HG03460 (cell line): ENCODE measurements around the gene PARD3.
"Not testable (repeated sequence)": the region's sequence is repeated elsewhere in the genome, so short reads cannot be mapped to it uniquely, and the experiment has no call there.

Experiments used
- ATAC-seq: cut with Tn5 transposase; IDR thresholded peaks from one replicate; pipeline ENCODE4 v1.9.1; 2021; ENCODE audit not compliant: unreplicated experiment

Gene PARD3

DNA sequence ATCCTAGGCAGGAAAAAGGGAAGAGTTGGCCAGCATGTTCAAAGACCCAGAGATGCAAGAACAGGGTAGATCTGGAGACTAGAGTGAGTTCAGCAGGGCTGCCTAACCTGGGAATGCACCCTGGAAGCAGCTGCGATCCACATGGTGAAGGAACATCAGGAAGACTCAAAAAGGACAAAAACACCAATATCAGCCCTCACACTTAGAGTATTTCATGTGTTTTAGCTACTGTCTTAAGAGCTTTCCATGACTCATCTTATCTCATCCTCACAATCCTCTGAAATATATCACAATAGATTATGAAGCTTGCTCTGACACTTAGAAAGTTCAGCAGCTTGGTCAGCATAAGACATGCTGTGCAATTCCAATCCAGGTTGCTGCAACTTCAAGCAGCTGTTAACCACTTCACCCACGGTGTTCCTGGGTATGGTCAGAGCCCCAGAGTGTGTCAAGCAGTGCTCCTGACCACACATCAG lies 380.9 kb downstream of the PARD3 start:
- ATAC-seq, result no peak

DNA sequence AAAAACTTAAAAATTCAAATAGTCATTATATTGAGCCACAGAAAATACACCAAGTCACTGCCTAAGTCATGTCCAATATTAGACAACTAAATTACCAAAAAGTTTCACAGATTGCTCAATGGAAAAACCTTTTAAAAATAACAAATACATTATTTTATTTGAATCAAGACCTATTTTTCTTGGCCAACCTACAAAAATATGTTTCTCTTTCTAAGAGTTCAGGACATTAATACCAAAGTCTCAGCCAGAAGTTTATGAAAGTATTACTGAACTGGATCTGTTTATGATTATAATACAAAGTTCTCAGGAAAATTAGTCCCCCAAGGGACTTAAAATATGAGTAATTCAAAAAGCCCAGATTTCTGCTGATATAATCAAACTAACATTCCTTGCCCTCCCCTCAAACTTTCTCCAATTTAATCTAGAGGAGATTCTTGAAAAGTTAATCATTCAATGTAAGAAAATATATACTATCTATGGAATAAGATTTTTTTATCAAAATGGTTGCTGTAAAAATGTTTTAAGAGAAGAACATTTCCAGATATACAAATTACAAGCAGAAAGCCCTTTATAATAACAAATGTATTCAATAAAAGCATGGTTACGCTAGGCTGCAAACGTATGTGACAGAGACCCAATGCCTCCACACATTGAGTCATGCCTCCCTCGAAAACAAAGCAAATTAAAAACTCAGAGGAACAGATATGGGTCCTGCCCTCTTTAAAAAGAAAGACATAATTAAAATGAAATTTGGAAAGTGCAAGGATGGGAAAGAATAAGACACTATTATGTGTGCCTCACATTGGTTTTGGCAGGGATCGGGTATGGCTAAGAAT lies 381.6 kb downstream of the PARD3 start:
- ATAC-seq, result no peak

DNA sequence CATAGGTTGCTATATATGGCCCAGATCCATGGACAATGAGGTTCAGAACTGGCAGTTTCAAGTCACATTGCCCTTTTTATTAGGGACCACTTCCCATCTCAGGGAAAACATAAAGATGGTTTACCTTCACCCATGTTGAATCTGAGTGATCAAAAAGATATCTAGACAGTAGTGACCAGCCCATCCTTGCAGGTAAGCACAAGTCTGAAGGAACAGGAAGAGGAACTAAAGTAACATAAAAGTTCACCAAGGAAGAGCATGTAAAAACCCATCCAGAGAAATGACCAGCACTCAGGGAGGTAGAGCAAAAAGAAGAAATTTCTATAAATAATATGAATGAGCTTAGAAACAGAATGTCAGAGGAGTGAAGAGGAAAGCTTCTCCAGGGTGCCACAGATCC lies 382.5 kb downstream of the PARD3 start:
- no peak for ATAC-seq

DNA sequence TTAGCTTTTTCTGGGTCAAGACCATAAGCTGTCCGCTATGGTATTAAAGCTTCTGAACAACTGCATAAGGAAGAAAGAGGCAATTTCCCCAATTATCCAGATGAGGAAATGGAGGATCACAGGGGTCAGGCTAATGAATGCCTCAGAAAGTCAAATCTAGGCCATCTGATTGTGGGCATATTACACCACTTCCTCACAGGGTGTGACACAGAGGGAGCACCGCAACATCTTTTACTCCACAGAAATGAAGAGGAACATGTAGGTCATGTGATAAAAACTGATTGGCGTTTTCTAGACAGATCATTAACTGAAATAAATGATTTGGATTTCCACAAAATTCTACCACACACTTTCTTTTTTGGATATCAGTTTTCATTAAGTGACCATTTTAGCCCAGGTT lies 384.4 kb downstream of the PARD3 start:
- no peak for ATAC-seq

DNA sequence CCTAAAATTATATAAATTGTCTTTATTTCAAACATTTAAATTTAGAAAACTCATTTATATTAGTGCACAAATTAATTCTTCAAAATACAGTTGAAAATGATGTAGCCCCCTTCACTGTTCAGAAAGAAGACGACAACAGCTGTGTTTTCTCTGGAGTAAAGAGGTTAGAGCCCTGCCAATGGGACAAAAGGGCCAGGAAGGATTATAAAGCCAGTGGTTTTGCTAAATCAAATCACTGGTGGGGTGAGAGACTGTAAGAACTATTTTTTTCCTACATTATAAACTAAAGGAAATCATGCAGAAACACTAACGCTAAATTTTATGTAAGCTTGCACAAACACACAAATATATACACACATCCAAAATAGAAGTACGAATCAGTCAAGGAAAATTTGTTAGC lies 386.6 kb downstream of the PARD3 start:
- no peak for ATAC-seq

DNA sequence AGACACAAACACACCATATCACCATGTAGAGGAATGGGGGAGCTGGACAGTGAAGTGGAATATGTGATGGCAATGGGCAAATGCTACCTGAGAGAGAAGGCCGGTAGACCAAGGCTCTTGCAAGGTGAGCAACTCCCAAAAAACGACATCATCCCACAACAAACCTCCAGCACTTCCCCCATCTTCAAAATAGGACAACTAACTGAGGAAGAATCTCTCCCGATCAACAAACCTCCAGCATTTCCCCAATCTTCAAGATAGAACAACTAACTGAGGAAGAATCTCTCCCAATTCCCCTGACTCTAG lies 387.2 kb downstream of the PARD3 start:
- no peak for ATAC-seq

DNA sequence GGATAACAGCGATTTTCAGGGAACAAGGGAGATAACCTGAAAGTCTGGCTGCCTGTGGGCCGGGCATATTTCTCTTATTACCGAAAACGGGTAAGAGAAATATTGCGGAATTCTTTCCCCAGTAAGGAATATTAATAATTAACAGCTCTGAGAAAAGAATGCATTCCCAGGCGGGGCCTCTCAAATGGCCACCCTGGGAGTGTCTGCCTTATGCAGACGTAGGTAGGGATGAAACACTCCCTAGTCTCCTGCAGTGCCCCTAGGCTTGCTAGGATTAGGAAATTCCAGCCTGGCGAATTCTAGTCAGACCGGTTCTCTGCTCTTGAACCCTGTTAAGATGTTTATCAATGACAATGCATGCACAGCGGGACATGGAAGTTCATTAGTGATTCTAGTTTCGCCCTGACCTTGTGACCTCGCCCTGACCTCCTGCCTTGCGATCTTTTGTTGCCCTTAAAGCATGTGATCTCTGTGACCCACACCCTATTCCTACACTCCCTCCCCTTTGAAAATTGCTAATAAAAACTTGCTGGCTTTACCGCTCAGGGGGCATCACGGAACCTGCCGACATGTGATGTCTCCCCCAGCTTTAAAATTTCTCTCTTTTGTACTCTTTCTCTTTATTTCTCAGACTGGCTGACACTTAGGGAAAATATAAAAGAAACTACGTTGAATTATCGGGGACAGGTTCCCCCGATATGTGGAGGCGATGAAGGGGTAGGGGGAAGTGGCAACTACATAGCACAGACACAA lies 387.8 kb downstream of the PARD3 start:
- not testable (repeated sequence) for ATAC-seq

DNA sequence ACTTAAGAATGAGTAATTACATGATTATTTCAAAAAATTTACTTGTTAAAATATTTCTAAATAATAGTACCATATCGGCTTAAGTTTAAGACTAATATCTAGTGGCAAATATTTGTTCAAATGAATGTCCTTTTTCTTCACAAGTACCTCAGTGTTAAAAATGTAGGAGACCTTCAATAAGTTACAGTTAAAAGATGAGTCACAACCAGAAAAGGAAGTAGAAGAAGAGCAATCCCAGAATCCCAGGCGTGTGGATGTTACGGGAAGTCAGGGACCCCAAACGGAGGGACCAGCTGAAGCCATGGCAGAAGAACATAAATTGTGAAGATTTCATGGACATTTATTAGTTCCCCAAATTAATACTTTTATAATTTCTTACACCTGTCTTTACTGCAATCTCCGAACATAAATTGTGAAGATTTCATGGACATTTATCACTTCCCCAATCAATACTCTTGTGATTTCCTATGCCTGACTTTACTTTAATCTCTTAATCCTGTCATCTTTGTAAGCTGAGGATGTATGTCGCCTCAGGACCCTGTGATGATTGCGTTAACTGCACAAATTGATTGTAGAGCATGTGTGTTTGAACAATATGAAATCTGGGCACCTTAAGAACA lies 388.4 kb downstream of the PARD3 start:
- ATAC-seq, result not testable (repeated sequence)

DNA sequence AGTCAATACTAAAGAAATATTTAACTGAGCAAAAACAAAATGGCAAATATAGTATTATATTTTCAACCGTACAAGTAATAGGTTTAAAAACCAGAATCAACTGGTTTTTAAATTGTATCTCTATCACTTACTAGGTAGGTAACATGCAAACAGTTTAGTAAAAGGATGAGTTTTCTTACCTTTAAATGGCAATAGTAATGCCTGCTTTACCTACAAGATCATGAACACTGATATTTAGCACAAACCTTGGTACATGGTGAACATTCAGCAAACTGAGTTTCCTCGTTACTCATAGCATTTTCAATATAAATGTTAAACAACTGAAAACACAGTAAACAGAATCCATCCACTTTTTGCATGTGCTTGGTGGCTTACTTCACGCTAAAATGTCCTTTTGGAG lies 389.1 kb downstream of the PARD3 start:
- no peak for ATAC-seq

DNA sequence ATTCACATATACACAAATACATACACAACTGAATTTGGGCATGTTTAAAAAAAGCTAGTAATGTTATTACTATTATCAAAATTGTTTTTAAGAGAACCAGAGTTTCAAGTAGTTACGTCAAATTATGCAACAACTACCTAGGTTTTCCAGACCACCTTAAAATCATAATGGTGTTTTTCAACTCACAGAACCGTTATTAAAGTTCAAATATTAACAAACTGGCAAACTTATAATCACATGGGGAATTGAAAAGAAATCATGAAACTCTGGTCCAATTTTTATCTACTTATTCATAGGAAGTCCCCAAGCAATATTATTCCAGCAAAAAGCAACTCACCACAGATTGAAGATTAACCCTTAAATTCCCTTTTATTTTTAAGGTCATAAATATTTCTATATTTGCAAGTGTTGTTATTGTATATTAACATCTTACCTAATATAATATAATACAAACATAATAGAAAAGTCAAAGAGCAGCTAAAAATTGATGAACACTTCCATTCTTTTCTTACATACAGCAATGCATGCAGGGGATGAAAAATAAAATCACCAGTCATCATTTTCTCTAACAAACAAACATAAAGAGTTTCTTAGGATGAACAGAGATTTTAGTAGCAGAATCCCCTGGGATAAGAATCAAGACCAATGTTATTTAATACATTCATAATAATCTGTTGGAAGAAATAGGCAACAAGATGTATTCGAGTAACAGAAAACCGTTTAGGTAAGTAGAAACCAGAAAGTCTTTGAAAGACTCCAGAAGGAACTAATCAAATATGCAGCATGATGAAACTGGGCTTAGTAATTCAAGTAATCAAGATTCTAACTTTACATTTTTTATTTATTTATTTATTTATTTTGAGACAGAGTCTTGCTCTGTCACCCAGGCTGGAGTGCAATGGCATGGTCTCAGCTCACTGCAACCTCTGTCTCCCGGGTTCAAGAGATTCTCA lies 391.1 kb downstream of the PARD3 start:
- ATAC-seq, result no peak

DNA sequence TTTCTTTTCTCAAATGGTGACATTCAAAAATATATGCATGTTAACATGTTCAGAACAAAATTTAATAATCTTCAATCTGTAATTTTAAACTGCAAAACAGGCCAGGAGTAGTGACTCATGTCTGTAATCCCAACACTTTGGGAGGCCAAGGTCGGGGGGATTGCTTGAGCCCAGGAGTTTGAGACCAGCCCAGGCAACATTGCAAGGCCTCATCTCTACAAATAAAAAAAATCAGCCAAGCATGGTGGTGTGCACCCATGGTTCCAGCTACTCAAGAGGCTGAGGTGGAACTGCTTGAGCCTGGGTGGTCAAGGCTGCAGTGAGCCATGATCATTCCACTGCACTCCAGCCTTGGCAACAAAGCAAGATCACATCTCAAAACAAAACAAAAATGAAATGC lies 394.3 kb downstream of the PARD3 start:
- ATAC-seq, result no peak

DNA sequence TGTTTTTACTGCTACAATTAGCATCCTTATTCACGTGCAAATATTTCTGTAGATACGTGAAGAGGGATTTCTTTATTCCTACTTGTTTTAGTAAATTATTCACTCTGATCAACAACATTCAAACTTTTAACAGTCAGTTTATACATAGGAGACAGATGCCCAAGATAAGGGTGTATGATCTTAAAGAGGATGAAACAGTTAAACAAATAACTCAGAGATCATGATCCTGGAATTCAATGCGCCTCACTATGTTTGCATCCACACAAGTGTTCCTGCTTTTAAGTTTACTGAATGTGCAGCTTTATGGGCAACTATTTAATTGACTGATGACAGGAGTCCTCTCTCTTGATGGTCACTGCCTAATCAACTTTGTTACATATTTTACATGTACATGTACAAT lies 394.8 kb downstream of the PARD3 start:
- ATAC-seq, result no peak

DNA sequence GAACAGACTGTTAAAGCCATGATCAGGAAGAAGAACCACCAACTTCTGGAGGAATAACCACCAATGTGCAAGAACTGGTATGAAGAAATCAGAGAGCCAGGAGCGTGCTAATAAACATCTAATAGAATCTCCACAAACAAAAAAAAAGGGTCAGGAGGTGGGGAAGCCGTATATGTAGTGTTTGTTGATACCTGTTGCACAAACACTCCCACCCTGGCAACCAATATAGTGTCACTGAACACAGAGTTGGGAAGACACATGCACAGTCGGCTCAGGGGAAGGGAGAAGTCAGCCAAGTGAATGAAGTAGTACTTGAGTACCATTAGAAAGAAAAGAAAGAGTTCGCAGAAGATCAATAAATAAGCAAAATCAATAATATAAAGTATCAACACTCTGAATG lies 400.1 kb downstream of the PARD3 start:
- ATAC-seq, result no peak

DNA sequence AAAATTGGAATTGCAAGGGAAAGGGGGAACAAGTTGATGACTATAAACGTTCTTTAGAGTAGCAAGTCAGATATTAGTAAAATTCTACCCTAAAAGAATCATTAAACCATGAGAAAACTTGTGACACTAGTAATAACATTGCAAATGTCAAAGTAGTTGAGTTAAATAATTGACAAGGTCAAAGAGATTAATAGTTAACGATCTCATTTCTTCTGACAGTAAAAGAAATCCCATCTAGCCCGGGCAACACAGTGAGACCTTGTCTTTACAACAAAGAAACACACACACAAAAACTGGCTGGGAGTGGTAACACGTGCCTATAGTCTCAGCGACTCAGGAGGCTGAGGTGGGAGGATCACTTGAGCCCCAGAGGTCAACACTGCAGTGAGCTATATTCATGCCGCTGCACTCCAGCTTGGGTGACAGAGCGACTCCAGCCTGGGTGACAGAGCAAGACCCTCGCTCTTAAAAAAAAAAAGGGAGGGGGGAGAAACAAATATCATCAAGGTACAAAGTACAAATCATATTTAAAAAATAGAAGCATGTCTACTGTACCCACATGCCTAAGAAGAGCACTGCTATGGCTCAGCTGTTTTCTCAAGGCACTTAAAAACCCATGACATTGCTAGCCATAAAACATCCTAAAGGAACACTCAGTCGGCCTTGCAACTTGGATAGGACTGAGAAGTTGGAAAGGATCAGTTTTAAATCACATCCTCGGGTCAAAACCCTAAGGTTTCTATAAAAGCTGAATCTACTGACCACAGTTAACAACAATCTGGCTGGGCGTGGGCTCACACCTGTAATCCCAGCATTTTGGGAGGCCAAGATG lies 401.1 kb downstream of the PARD3 start:
- ATAC-seq, result no peak

DNA sequence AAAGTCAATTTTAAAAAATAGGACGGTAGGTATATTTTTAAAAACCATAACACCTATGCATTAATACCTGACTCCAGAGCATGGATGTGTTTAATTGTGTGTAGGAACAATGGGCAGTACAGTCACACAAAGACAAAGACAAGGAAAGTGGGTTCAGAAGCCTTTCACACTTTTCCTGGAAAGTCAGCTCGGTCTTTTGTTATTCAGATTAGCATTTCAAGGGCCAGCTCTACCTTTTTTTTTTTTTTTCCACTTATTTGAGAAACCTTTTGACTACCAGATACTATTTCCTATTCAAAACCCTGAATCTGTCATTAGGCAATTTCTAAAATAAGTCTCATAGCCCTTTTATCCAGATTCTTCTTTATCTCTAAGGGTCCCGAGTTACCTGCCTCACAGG lies 401.9 kb downstream of the PARD3 start:
- no peak for ATAC-seq

DNA sequence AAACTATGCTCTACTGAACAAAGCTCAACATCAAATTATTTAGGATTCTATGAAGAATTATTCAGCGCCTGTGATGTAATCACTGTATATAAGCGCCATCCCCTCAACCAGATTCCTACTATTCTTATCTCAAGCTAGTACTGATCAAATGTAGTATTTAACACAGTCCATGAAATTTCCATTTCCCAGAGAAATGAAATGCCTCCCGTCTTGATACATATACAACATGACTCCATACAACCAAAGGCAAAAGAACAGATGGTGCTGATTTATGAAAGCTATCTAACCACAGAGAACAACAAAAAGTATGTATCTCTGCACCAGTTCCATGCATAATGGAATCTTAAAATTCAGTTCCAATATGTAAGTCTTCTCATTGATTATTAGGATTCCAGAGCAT lies 406.1 kb downstream of the PARD3 start:
- ATAC-seq, result no peak

DNA sequence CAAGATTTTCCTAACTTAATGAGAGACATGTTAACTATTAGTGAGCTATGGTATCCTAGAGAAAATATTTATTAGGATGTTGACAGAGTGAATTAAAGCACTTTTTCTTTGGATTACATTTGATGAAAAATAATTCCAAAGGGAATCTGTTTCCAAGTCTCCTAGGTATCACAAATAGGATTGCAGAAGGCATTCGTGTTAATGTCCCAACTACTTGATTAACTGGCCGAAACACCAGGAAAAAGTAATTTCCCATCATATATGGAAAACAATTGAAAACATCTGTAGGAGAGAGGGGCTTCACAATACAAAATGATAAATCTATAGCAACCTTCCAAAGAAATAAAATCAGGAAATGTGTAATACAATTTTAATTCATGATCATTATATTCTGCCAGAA lies 406.7 kb downstream of the PARD3 start:
- ATAC-seq, result no peak

DNA sequence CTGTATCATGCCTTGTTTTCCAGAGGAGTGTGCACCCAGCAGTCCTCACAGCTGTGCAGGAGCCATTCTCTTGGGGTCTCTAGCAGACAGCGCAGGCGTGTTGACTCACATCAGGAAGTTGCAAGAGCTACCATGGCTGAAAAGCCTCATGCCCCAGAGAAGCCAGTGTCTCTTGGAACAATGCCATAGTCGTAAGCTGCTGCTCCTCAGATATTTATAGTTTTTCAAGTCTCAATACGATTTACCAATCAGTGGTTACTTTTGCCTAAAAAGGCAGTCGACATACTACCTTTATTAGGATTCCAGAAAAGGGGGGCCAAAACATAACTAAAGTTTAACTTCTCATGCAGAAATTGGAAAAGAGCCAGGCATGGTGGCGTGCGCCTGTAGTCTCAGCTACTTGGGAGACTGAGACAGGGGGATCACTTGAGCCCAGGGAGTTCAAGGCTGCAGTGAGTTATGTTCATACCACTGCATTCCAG lies 407.7 kb downstream of the PARD3 start:
- ATAC-seq, result no peak

DNA sequence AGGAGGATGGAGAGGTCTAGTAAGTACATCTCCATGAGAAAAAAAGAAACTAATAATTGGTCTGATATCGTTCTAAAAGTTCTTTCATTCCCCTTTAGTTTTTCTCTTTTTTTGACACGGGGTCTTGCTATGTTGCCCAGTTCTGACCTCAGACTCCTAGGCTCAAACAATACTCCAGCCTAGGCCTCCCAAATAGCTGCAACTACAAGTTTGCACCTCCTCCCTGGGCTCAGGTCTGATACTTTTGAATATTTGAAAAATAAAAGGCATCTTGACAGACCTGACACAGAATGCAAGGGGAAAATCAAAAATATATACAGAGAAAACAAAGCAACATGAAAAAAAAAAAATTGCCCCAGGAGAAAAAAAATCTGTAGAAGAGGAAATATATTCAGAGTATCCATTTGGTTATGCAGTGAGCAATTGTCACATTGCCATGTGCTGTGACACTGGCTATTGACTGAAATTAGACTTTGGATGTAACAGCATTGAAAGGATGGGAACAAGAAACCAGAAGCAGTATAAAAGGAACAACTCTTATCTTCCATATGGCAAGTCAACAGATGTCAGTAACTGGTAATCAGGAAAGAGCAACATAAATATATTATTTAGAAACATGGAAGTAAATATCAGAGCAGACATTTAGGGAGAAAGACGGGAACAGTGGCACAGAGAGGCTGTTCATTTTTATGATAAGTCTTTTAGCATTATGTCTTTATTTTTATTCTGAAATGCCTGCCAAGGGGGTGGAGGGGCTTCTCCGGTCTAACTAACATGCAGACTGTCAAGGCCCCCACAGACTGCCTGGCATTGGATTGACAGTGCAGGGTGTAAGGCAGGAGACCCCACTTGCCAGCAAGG lies 408.4 kb downstream of the PARD3 start:
- no peak for ATAC-seq
